Retinal pigment epithelial cell (primary cell): ENCODE results near the gene SLC2A8.
A peak's percentile ranks its signal among the peaks of the same experiment; 100 is the strongest.

ENCODE experiments used
- DNase-seq: peaks from one replicate; pipeline ENCODE4 v3.0.0-alpha.2; 2010; ENCODE audit warnings: low read depth
- H3K4me3 ChIP-seq: 2 replicates; pipeline ENCODE4 v1.5.1; 2011; ENCODE audit warnings: mild to moderate bottlenecking, low read length, control low read depth, moderate library complexity
- TF ChIP-seq, protein P1 (sequence below): conservative IDR thresholded peaks from 2 replicates; pipeline ENCODE4 v1.5.1; 2011; ENCODE audit warnings: low read depth, low read length, control low read depth, inconsistent platforms

The SLC2A8 gene

DNA sequence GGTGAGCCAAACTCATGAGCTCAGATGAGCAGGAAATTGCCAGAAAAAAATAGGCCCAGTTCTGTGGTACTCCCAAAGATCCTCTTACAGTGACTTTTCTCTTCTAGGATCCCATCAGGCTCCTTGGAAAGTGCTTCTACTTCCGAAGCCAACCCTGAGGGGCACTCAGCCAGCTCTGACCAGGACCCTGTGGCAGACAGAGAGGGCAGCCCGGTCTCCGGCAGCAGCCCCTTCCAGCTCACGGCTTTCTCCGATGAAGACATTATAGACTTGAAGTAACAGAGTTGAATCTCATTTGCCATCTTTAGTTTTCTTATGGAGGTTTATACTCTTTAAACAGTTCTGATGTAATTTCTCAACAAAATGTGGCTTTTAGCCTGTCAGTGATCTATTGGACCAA, 4.0 kb upstream of the SLC2A8 start:
- TF ChIP-seq, protein P1, sequence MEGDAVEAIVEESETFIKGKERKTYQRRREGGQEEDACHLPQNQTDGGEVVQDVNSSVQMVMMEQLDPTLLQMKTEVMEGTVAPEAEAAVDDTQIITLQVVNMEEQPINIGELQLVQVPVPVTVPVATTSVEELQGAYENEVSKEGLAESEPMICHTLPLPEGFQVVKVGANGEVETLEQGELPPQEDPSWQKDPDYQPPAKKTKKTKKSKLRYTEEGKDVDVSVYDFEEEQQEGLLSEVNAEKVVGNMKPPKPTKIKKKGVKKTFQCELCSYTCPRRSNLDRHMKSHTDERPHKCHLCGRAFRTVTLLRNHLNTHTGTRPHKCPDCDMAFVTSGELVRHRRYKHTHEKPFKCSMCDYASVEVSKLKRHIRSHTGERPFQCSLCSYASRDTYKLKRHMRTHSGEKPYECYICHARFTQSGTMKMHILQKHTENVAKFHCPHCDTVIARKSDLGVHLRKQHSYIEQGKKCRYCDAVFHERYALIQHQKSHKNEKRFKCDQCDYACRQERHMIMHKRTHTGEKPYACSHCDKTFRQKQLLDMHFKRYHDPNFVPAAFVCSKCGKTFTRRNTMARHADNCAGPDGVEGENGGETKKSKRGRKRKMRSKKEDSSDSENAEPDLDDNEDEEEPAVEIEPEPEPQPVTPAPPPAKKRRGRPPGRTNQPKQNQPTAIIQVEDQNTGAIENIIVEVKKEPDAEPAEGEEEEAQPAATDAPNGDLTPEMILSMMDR = no peak
- H3K4me3 ChIP-seq = no peak overlapping the region
- DNase-seq = no peak

DNA sequence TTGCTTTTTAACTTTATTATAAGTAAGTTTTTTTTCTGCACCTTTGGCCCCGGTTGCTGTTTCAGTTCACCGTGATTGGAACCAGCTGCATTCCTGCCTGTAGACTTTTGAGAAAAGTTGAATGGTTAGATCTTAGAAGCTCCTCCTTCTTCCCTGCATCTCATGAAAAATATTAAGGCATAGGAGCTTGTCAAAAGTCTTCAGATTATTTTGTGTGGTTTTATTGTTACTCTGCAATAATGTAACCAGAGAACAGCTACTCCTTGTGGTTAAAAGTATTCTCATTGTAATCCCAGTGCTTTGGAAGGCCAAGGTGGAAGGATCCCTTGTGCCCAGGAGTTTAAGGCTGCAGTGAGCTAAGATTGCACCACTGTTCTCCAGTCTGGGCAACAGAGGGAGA, 3.3 kb upstream of the SLC2A8 start:
- TF ChIP-seq, protein P1 = peak; percentile 34
- DNase-seq = no peak

DNA sequence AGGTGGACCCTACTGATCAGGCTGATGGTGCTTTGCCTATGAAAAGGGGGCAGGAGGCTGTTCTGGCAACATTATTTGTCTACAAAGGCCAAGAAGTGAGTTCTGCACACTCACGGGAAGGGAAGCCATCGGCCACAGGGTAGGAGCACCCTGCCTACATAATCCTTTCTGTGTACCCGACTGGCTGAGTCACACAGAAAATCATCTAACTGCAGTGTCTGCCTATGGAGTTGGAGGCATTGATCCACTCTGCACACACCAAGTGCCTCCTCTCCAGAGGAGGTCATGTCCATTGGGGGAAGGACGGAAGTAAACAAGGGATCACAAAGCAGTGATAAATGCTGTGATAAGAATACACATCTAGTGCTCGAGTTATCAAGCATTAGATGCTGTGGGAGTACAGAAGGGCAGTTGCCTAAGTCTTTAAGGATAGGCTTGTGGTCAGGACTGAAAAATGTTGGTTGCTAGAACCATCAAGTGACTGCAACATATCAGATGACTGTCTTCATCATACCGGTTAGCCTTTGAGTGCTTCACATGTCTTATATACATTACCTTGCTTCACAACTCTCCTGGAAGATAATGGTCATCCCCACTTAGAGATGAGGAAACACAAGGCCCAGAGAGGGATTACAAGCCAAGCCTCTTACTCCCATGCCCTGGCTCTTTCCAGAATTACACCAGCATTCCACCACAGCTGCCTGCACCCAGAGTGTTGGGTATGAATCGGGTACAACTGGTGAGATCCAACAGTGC, 1.3 kb upstream of the SLC2A8 start:
- H3K4me3 ChIP-seq = peak overlapping the region; percentile 72
- TF ChIP-seq, protein P1 = no peak
- no peak for DNase-seq

More for the DNA sequence above, 3.3 kb upstream of the SLC2A8 start:
- H3K4me3 ChIP-seq = no peak overlapping the region

DNA sequence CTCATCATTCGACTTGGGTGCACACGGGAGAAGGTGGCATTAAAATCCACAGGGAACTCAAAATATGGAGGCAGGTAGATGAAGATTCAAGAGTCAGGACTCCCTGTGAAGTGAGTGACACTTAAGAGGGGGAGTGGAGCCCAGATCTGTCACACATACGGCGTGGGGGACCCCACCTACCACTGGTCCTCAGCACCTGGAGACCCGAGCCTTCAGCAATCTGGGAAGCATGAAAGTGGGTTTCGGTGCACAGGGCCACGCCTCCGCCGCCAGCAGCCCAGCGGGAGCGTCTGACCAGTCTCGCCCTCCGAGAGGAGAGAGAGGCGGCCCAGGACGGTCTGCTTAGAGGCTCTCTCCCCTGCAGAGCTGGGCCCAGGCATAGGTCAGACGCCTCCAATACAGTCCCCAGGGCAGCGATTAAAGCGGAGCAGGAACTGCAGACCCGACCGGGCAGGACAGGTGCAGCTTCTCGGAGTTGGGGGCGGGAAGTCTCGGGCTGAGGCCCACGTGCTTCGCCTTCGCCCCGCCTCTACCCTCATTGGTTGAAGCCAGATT, 639 bp upstream of the SLC2A8 start:
- no peak for DNase-seq
- TF ChIP-seq, protein P1 = no peak
- H3K4me3 ChIP-seq = peak overlapping the region; percentile 72

GRCh38 chr9:127397646-127398274, 791 bp downstream of the SLC2A8 start:
- peak overlapping the region; percentile 57 for H3K4me3 ChIP-seq
- TF ChIP-seq, protein P1 = peak; percentile 65
- no peak for DNase-seq

GRCh38 chr9:127398275-127398647, 1.3 kb downstream of the SLC2A8 start:
- peak overlapping the region; percentile 57 for H3K4me3 ChIP-seq
- TF ChIP-seq, protein P1 = no peak
- DNase-seq = no peak
